B cell (primary cell): ENCODE data around the gene MBNL1.

ENCODE experiments used
- CTCF ChIP-seq: fragments of 200-600 bp; IDR thresholded peaks from one replicate; pipeline ENCODE4 v1.8.0; 2022; ENCODE audit warnings: antibody characterized with exemption, mild to moderate bottlenecking
- EZH2 ChIP-seq: IDR thresholded peaks from 2 replicates; pipeline ENCODE4 v1.6.1; 2012; ENCODE audit warnings: borderline replicate concordance, low read depth, mild to moderate bottlenecking, moderate library complexity, low read length; ENCODE audit not compliant: insufficient read depth, poor library complexity, severe bottlenecking

- TF ChIP-seq CTCF (no peak), EZH2 (no peak)
Observed at GRCh38 chr3:152384412-152384811, 115.7 kb downstream of the MBNL1 start.
